ENCODE data around the gene KIAA0825.

DNA sequence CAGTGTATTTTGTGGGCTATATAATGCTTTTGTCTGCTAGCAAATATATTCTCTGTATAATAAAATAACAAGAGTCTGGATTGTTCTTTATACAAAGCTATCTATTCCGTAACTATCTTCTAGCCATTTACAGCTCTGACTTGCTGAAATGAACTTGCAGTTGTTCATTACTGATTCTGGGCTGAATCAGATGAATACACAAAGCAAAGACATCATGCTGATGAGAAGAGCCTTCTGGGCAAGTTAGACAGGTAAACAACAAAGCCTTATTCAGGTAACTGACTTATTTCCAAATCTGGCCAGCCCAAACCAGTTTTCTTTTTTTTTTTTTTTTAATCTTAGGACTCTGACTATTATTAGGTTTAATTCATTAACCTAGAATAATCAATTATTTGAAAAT is 255.5 kb downstream of the KIAA0825 start:
- TF ChIP-seq, protein P1, sequence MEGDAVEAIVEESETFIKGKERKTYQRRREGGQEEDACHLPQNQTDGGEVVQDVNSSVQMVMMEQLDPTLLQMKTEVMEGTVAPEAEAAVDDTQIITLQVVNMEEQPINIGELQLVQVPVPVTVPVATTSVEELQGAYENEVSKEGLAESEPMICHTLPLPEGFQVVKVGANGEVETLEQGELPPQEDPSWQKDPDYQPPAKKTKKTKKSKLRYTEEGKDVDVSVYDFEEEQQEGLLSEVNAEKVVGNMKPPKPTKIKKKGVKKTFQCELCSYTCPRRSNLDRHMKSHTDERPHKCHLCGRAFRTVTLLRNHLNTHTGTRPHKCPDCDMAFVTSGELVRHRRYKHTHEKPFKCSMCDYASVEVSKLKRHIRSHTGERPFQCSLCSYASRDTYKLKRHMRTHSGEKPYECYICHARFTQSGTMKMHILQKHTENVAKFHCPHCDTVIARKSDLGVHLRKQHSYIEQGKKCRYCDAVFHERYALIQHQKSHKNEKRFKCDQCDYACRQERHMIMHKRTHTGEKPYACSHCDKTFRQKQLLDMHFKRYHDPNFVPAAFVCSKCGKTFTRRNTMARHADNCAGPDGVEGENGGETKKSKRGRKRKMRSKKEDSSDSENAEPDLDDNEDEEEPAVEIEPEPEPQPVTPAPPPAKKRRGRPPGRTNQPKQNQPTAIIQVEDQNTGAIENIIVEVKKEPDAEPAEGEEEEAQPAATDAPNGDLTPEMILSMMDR (conservative IDR thresholded peaks at IDR 0.05), result no peak
- TF ChIP-seq EZH2 (IDR thresholded peaks at IDR 0.05; ENCODE audit: low read depth), result no peak
